ENCODE results near the gene HSPA5. TPM values are rescaled to one million over a fixed set of nuclear protein-coding genes. Genes with fewer than 3 reads are reported as not detected.
"Not testable (repeated sequence)": the region's sequence is repeated elsewhere in the genome, so short reads cannot be mapped to it uniquely, and the experiment has no call there.

Gene HSPA5
- 269 and 299 TPM in 2 replicates for total RNA-seq (ENCODE audit: low replicate concordance)
- long read RNA-seq, transcript HSPA5-201 (8 exons, 3,908 nt): major isoform, 5,003 of 5,242 reads
- long read RNA-seq, partial matches to known transcripts: 174 of 5,242 reads
- long read RNA-seq, other reads (novel, unspliced or antisense): 65 of 5,242 reads

DNA sequence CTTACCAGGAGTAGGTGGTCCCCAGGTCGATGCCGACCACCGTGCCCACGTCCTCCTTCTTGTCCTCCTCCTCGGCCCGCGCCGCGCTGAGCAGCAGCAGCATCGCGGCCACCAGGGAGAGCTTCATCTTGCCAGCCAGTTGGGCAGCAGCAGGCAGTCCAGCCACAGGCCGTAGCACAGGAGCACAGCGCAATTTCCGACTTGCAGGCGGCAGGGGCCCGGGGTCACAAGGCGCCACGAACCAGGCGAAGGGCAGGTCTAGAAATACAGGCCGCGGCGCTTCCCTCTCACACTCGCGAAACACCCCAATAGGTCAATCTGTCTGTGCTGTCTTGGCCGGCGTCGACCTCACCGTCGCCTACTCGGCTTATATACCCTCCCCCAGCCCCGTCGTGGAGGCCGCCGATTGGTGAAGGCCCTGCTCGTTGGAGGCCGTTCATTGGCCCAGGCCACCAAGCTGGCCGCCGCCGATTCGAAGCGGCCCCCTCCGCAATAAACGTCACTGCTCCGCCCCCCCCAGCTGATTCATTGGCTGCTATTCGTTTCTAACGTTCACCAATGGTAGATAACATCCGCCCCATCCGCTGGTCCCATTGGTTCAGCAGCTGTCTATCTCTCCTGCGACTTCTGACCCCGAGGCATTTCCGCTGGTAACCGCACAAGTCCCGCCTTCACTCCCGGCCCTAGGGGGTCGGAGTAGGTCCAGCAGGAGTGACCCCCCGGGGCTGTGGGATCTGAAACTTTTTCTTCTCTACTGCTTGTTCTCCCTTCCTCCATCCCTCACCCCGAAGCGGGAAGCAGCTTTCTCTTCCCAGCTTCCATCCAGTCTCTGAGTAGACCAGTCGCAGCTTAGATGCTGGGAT is at the start of gene HSPA5:
Gene HSPA5, minus strand, starts transcription at position 344 of the 863 bp plus-strand sequence. Its CDS starts 217 bp downstream, at position 127.
- peaks cover 29% of the 10 kb centered on the region for H3K4me1 Mint-ChIP-seq (ENCODE audit: unreplicated experiment)
- DNase-seq (ENCODE audit: extremely low spot score, unreplicated experiment): peak; percentile 100
- peak within 1 kb of the TSS; percentile 97 for H3K27ac Mint-ChIP-seq
- no peaks in the 10 kb centered on the region for H3K9me3 Mint-ChIP-seq
- H3K36me3 Mint-ChIP-seq: peaks cover 42% of the 10 kb centered on the region
- H3K4me3 Mint-ChIP-seq: peak within 1 kb of the TSS; percentile 97
- peaks cover 6% of the 10 kb centered on the region for H3K27me3 Mint-ChIP-seq
- TF ChIP-seq, protein P1, sequence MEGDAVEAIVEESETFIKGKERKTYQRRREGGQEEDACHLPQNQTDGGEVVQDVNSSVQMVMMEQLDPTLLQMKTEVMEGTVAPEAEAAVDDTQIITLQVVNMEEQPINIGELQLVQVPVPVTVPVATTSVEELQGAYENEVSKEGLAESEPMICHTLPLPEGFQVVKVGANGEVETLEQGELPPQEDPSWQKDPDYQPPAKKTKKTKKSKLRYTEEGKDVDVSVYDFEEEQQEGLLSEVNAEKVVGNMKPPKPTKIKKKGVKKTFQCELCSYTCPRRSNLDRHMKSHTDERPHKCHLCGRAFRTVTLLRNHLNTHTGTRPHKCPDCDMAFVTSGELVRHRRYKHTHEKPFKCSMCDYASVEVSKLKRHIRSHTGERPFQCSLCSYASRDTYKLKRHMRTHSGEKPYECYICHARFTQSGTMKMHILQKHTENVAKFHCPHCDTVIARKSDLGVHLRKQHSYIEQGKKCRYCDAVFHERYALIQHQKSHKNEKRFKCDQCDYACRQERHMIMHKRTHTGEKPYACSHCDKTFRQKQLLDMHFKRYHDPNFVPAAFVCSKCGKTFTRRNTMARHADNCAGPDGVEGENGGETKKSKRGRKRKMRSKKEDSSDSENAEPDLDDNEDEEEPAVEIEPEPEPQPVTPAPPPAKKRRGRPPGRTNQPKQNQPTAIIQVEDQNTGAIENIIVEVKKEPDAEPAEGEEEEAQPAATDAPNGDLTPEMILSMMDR (conservative IDR thresholded peaks at IDR 0.05): peak; percentile 34

DNA sequence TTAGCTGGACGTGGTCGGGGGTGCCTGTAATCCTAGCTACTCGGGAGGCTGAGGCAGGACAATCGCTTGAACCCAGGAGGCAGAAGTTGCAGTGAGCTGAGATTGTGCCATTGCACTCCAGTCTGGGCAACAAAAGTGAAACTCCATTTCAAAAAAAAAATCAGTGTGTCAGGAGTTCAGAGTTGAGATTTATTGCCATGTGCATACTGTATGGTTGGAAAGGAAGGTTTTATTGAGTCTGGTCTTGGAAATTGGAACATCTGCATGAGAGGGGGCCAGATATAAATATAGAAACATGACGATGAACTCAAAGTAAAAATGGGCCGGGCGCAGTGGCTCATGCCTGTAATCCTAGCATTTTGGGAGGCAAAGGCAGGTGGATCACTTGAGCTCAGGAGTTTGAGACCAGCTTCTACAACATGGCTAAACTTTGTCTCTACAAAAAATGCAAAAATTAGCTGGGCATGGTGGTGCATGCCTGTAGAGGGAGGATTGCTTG is 45.8 kb upstream of the HSPA5 start:
- not testable (repeated sequence) for H3K36me3 Mint-ChIP-seq; H3K4me3 Mint-ChIP-seq; H3K27me3 Mint-ChIP-seq; H3K4me1 Mint-ChIP-seq (ENCODE audit: unreplicated experiment); H3K9me3 Mint-ChIP-seq; H3K27ac Mint-ChIP-seq; DNase-seq (ENCODE audit: extremely low spot score, unreplicated experiment)

DNA sequence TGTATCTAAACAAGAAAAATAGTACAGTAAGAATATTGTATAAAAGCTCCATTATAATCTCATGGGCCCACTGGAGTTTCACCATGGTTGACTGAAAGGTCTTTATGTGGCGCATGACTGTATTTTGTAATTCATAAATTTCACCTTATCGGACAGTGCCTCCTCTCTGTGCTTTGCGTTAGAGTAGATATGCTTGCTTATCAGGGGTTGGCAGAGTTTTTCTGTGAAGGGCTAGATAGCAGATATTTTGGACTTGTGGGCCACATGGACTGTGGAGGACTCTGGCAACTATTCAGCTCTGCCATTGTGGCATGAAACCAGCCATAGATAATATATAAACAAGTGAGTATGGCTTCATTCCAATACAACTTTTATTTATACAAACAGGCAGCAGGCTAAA is 43.7 kb upstream of the HSPA5 start:
- TF ChIP-seq, protein P1 (conservative IDR thresholded peaks at IDR 0.05): no peak
- no peak overlapping the region for H3K27ac Mint-ChIP-seq
- H3K27me3 Mint-ChIP-seq: no peaks in the 10 kb centered on the region
- H3K9me3 Mint-ChIP-seq: no peaks in the 10 kb centered on the region
- no peaks in the 10 kb centered on the region for H3K36me3 Mint-ChIP-seq
- no peak for DNase-seq (ENCODE audit: extremely low spot score, unreplicated experiment)
- H3K4me3 Mint-ChIP-seq: no peak overlapping the region
- H3K4me1 Mint-ChIP-seq (ENCODE audit: unreplicated experiment): no peaks in the 10 kb centered on the region

DNA sequence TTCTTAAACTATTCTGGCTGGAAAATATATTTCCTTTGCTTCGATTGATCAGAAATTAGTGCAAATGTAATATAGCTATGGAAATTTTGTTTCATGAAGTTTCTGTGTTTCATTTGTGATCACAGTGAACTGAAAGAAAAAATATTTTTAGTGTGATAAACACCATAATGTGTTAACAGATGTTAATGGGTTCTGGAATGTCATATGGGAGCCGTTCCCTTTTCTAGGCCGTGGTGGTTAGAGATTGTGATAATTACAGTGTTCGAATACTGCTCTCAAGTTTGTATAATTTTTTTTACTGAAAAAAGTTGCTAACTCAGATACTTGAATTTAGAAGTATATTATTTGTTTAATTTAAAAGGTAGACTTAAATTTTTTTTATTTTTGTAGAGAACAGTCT is 39.8 kb upstream of the HSPA5 start:
- DNase-seq (ENCODE audit: extremely low spot score, unreplicated experiment): no peak
- H3K9me3 Mint-ChIP-seq: no peaks in the 10 kb centered on the region
- no peaks in the 10 kb centered on the region for H3K27me3 Mint-ChIP-seq
- TF ChIP-seq, protein P1 (conservative IDR thresholded peaks at IDR 0.05): no peak
- H3K27ac Mint-ChIP-seq: no peak overlapping the region
- no peak overlapping the region for H3K4me3 Mint-ChIP-seq
- peaks cover 5% of the 10 kb centered on the region for H3K4me1 Mint-ChIP-seq (ENCODE audit: unreplicated experiment)
- H3K36me3 Mint-ChIP-seq: no peaks in the 10 kb centered on the region

DNA sequence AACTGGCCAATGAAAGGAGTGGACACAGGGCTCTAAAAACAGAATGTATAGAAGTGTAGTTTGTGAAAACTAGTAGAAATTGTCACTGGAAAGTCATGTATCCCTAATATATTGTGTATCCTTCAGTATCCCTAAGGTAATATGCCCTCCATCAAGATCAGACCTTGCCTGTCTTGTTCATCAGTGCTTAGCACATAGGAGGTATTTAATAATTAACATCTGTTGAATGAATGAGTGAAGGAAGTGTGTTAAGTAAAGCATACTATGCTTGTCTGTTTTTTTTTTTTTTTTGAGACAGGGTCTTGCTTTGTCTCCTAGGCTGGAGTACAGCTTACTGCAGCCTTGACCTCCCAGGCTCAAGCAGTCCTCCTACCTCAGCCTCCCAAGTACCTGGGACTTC is 36.3 kb upstream of the HSPA5 start:
- no peaks in the 10 kb centered on the region for H3K36me3 Mint-ChIP-seq
- H3K4me3 Mint-ChIP-seq: no peak overlapping the region
- H3K27ac Mint-ChIP-seq: no peak overlapping the region
- TF ChIP-seq, protein P1 (conservative IDR thresholded peaks at IDR 0.05): no peak
- no peak for DNase-seq (ENCODE audit: extremely low spot score, unreplicated experiment)
- H3K9me3 Mint-ChIP-seq: no peaks in the 10 kb centered on the region
- H3K4me1 Mint-ChIP-seq (ENCODE audit: unreplicated experiment): peaks cover 17% of the 10 kb centered on the region
- no peaks in the 10 kb centered on the region for H3K27me3 Mint-ChIP-seq

DNA sequence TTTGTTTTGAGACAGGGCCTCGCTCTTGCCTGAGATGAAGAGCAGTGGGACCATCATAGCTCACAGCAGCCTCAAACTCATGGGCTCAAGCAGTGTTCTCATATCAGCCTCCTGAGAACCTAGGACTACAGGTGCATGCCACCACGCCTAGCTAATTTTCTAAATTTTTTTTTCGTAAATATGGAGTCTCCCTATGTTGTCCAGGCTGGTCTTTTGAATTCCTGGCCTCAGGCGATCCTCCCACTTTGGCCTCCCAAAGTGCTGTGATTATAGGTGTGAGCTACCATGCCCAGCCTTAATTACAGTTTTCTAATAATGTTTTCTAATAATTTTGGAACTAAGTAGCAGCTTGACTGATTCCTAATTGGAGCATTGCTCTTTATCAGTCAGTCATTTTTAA is 35.6 kb upstream of the HSPA5 start:
- Mint-ChIP-seq H3K36me3 (no peaks in the 10 kb centered on the region), H3K27me3 (no peaks in the 10 kb centered on the region), H3K4me3 (no peak overlapping the region), H3K4me1 (ENCODE audit: unreplicated experiment) (peaks cover 20% of the 10 kb centered on the region), H3K27ac (no peak overlapping the region), H3K9me3 (no peaks in the 10 kb centered on the region)
- TF ChIP-seq, protein P1 (conservative IDR thresholded peaks at IDR 0.05): no peak
- no peak for DNase-seq (ENCODE audit: extremely low spot score, unreplicated experiment)

Data from type B pancreatic cell (in vitro differentiated cells).